Measurements from ENCODE around the gene ALPK3.
A peak's percentile ranks its signal among the peaks of the same experiment; 100 is the strongest.

Gene ALPK3

DNA sequence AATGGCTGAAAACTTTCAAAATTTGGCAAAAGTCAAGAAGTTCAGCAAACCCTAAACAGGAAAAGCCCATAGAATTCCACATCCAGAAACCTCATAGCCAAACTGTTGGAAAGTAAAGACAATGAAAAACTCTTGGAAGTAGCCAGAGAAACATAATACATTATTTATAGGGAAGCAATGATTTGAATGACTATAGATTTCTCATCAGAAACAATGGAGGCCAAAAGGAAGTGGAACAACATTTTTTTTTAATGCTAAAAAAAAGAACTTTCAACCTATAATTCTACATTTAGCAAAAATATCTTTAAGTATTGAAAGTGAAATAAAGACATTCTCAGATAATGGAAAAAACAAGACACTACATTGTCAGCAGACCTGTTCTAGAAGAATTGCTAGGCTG is 30.2 kb downstream of the ALPK3 start:
- DNase-seq, result no peak

DNA sequence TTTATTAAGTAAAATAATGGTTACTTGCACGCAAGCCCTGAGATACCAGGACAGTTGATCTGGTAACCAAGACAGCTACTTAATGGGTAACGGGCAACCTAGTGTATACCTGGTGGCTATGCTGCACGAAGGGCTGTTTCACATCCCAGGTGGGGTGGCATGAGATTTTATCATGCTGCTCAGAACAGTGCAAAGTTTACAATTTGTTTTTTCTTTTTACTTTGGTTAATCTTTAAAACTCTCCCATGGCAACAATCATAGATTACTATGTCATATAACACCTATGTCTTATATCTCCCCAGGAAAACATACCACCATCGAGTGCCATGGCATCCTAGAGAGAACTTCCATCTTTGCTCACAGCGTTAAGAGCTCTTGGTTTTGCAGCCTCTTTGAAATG is 35.1 kb downstream of the ALPK3 start:
- DNase-seq, result no peak

DNA sequence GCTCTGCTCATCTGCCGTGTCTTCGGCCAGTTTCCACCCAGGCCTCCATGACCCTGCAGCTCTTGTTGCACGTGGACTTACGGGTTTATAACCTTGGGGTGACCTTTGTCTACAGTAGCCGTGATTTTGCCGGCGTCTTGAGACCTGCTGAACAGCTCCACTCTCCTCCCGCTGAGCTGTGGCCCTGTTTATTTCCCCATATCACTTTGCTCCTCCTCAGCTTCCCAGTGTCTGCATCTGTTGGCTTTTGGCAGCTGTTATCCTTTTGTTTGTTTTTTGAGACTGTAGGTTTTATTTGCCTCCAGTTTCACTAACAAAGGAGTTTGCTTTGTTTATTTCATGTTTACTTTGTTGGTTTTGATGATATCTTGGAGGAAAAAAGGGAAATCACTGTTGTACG is 38.0 kb downstream of the ALPK3 start:
- DNase-seq, result peak in 1 of 3 experiments; percentile 29

DNA sequence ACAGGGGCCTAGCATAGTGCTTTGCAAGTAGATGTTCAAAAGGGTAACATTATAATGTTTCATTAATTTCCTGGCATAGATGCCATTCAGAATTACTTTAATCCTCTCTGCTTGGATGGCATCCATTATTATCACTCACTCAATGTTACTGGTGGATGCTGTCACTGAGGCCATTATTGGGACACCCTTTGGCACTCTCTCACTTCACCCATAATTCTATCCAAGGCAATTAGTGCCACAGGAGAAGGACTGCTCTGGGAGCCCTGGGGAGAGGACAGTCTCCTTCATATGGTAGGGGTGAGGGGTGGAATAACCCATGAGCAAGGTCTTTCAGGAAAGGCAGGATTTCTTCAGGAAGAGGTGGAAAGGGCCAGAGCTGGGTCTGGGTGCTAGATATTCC is 38.6 kb downstream of the ALPK3 start:
- DNase-seq, result no peak

DNA sequence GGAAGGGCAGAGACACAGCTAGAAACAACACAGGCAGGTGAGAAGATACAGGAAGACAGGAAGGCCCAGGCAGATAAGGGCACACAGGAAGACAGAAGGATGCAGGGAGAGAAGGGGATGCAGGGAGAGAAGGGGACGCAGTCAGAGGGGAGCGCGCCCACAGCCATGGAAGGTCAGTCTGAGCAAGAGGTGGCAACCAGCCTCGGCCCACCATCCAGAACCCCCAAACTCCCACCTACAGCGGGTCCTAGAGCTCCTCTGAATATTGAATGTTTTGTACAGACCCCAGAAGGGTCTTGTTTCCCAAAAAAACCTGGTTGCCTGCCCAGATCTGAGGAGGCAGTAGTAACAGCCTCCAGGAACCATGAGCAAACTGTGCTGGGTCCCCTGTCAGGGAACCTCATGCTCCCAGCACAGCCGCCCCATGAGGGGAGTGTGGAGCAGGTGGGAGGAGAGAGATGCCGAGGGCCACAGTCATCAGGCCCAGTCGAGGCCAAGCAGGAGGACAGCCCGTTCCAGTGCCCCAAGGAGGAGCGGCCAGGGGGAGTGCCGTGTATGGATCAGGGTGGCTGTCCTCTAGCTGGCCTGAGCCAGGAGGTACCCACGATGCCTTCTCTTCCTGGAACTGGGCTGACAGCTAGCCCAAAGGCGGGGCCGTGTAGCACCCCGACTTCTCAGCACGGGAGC is 39.7 kb downstream of the ALPK3 start:
- DNase-seq, result no peak

DNA sequence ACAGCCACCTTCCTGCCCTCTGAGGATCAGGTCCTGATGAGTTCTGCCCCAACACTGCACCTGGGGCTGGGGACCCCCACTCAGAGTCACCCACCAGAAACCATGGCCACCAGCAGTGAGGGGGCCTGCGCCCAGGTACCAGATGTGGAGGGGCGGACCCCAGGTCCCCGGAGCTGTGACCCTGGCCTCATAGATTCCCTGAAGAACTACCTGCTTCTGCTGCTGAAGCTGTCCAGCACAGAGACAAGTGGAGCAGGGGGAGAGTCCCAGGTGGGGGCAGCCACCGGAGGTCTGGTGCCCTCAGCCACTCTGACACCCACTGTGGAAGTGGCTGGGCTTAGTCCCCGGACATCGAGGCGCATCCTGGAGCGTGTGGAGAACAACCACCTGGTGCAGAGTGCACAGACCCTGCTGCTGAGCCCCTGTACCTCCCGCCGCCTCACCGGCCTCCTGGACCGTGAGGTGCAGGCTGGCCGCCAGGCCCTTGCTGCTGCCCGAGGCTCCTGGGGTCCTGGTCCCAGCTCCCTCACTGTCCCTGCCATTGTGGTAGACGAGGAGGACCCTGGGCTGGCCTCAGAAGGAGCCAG is 40.4 kb downstream of the ALPK3 start:
- DNase-seq, result no peak

DNA sequence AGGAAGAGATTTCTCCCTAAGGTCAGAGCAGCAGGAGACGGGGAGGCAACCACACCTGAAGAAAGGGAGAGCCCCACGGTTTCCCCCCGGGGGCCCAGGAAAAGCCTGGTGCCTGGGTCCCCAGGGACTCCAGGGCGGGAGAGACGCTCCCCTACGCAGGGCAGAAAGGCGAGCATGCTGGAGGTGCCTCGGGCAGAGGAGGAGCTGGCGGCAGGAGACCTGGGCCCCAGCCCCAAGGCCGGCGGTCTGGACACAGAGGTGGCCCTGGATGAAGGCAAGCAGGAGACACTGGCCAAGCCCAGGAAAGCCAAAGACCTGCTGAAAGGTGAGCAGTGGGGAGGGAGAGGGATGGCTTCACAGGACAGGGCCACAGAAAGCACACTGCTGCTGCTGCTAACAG is 41.1 kb downstream of the ALPK3 start:
- no peak for DNase-seq

DNA sequence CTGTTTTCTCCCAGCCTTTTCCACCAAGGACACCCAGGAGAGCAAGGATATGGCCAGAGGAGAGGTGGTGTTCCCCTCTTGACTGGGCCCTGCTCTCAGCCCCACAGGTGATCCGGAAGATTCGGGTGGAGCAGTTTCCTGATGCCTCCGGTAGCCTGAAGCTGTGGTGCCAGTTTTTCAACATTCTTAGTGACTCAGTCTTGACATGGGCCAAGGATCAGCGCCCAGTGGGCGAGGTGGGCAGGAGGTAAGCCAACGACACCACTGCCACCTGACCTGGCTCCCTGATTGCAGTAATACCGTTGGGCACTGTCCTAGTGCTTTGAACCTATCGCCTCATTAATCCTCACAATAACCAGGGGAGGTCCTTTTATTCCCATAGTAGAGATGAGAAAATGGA is 42.0 kb downstream of the ALPK3 start:
- DNase-seq, result no peak

DNA sequence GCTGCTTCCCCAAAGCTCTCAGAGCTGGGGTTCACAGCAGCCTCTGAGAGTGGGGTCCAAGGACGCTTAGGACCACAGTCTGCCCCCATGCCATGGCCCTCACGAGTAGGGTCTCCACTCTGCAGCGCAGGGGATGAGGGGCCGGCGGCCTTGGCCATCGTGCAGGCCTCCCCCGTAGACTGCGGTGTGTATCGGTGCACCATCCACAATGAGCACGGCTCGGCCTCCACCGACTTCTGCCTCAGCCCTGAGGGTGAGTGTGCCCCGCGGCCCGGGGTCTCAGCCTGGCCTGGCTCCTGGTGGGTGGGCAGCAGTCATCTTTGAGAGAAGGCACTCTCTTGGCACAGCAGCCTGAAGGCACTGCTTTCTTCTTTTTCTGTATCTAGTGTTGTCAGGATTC is 42.5 kb downstream of the ALPK3 start:
- no peak for DNase-seq

DNA sequence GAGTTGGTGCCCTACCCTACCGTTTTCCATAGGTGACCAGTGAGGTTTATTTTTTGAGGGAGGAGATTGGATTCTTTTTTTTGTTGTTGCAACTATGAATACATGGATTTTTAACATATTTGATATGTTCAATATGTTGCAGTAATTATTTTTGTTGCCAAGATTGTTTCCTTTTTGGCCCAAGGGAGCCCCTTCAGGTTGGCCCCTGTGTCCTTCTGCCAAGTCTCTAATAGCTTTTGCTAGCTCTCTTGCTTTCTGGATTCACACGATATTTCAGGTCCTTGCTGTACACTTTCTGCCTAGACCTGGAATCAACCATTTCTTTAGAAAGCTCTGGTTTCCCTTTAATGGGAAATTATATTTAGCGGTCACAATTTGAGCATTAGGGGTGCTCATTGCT is 44.6 kb downstream of the ALPK3 start:
- no peak for DNase-seq

DNA sequence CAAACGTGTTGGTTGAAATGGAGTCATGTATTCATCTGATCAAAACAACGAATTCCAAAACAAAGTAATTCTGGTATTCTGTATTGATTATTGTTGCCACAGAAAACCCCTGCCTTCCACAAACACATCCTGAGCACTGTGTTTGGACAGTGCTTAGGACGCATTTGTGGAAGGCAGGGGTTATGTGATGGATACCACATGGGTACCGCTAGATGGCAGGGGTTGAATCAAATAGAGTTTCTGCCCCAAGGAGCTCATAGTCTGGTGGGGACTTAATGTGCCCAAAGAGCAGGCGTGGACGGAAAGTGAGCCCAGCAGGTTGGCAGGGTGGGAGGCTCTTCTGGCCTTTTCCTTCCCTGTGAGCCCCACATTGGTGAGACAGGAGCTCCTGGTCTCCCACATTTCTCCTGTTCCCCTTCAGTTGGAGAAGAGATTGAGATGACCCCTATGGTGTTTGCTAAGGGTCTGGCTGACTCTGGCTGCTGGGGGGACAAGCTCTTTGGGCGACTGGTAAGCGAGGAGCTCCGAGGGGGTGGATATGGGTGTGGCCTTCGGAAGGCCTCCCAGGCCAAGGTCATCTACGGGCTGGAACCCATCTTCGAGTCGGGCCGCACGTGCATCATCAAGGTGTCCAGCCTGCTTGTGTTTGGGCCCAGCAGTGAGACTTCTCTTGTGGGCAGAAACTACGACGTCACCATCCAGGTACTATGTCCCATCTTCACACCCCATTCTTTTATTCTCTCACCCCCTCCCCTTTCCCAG is 45.2 kb downstream of the ALPK3 start:
- no peak for DNase-seq

DNA sequence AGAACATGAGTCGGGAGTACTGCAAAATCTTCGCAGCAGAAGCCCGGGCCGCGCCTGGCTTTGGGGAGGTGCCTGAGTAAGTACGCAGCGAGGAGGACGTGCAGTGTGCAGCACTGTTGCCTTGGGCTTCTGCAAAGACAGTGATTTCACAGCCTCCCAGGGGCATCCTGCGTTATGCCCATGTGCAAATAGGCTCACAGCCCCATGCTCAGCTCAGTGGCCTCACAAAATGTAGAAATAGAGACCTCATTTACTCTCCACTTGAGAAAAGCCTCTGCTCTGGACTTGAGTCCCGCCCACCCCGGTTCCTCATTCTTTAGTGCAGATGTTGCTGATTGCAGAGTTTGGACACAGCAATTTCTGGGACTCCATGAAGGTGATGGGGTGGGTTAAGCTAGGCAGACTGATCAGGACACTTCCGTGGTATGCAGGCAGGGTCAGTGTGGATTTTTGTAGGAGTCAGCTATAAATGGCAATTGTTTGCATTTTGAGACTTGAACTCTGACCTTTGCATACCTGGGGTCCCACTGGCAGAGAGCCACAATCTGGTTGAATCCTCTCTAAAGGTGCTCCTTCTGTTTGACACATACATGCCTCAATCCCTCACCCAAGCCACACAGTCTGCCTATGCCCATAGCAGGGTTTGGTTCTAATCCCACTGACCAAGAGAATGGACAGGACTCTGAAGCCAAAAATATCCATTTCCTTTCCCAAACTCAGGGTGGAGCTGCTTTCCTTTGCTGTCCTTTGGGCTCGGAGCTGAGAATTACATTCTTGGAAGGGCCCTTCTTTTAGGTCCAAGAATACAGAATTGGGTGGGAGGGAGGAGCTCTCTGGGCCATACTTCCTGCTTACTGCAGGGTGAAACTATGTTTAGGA is 46.6 kb downstream of the ALPK3 start:
- no peak for DNase-seq

DNA sequence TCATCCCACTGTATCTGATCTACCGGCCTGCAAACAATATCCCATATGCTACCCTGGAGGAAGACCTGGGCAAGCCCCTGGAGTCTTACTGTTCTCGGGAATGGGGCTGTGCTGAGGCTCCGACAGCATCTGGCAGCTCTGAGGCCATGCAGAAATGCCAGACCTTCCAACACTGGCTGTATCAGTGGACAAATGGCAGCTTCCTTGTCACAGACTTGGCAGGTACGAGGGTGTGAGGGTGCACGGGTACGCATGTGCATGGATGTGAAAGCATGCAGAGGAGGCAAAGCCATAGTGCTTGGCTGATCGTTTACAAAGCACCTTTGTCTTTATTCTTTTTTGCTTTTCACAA is 47.3 kb downstream of the ALPK3 start:
- DNase-seq, result no peak

DNA sequence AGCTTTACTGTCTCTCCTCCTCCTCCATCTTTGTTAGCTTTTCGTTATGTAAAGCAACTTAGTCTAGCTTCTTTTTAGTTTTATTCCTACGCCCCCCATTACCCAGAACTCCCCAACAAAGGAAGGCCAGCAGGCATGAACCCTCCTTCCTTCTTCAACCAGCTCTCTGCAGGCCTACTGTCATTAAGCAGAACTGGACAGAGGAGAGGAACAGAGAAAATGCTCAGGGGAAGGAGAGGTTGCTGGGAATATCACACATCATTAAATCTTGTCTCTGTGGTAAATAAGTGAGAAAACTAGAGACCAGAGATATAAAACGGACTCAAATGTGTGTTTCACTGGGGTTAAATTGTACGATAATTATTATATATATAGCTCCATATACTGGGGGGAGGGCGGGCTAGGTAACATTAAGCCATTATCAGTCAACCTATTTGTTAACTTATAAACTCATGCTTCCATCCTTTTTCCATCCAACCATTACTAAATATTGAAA is 48.0 kb downstream of the ALPK3 start:
- DNase-seq, result no peak

DNA sequence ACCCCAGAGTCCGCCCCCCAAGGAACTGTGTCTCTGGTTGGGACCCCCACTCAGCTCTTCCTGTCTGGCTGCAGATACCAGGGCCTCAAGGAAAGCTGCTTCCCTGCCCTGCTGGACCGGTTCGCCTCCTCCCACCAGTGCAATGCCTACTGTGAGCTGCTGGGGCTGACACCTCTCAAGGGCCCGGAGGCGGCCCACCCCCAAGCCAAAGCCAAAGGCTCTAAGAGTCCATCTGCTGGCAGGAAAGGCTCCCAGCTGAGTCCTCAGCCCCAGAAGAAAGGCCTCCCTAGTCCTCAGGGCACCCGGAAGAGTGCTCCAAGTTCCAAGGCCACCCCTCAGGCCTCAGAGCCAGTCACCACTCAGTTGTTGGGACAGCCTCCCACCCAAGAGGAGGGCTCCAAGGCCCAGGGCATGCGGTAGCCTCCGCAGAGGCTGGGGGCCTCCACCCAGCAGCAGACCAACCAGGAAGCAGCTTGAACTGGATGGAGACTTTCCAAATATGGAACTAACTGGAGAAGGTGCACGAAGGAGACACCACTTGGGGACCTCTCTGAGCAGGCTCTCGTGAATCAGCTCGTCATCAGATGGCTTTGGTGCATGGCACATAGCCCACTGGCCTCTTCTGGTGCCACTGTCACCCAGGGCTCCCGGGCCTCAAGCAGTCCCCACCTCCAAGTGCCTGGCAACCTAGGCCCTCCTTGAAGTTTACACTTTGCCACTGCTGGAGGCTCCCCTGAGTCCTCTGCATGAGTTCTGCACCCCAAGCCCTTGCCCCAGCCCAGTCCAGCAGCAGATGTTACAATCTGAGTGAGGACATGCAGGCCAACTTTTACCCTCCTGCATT is 51.1 kb downstream of the ALPK3 start:
- no peak for DNase-seq

DNA sequence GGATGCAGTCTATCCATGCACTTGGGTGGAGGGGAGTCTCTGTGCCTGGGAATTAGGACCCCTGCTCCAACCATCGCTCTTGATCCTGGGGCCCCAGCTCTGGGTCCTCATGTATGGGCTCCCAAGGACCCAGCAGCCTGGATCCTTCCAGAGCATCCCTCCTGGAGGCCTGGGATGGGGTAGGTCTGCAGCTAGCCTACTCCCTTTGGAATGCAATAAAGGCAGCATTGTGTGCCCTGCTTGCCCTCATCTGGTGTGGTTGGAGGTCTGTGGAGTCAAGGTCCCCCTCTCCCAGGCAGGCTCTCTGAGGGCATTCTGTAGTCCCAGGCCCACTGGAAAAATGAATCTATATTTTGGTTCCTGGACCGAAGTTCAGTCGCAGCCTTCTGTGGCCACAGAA is 52.4 kb downstream of the ALPK3 start:
- DNase-seq, result no peak

DNA sequence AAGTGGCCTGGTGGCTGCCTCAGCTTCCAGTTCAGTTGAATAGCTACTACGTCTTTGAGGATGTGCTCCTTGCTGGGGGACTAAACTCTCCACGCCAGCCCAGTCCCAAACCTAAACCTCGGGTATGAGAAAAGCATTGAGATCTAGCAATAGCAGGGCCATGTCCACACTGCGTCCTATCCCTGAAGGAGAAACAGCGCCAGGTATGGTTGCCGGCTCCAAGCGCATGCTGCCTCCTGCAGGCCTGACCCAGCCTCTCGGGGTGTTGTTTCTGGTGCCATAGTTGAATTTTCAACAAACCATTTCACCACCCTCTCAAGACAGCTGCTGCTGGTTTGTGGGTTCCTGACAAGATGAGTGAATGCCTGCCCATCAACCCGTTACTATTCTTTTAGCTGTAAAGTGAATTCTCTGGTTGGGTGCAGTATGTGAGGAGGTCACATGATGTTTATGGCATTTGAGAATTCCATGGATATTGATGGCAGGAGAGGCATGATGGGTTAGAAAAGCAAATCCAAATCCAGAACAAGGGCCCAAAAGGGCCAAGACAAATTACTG is 54.4 kb downstream of the ALPK3 start:
- no peak for DNase-seq

DNA sequence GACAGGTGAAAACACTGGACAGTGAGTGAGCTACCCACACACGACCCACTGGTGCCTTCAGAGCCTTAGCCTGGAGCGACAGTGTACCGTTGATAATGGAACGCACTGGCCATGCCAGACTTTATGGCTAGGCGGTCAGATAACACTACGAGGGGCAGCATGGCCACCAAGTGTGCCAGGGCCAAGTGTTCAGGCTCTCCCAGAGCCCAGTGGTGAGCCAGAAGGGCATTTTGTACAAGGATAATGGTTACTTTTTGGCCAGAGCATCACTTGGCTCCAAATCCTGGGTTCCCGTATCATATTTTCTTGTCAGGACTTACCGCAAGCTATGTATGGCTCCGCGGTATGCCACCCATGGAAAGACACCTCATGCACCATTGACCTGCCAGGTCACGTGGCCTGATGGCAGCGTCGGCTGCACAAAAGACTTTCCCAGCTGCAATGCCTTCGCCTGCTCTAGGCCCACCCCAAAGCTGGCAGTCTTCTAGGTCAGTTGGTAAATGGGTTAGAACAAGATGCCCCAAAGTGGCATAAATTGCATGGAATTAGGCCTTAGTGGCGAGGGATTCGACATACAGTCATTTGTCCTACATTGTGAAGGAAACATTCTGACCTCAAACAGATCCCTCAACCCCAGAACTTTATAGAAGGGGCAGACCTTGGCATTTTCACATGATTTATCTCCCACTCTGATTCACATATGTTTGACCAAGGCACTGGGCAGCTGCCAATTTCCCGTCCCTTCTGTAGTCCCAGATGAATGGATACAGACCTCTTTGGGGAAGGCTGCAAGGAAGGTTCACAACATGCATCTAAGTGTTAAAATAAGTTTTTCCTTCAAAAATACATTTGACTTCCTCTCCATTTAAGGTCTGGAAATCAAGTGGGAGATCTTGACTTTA is 55.1 kb downstream of the ALPK3 start:
- no peak for DNase-seq

DNA sequence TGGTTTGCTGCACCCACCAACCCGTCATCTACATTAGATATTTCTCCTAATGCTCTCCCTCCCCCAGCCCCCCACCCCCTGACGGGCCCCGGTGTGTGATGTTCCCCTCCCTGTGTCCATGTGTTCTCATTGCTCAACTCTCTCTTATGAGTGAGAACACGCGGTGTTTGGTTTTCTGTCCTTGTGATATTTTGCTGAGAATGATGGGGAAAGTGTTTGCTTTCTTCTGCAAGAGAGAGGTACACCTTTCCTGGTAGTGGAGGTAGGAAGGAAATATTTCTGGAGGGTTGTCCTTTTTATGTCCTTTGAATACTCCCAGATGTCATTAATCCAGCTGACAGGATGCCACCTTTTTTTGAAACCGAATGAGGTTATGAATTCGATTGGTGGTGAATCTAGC is 56.8 kb downstream of the ALPK3 start:
- no peak for DNase-seq

DNA sequence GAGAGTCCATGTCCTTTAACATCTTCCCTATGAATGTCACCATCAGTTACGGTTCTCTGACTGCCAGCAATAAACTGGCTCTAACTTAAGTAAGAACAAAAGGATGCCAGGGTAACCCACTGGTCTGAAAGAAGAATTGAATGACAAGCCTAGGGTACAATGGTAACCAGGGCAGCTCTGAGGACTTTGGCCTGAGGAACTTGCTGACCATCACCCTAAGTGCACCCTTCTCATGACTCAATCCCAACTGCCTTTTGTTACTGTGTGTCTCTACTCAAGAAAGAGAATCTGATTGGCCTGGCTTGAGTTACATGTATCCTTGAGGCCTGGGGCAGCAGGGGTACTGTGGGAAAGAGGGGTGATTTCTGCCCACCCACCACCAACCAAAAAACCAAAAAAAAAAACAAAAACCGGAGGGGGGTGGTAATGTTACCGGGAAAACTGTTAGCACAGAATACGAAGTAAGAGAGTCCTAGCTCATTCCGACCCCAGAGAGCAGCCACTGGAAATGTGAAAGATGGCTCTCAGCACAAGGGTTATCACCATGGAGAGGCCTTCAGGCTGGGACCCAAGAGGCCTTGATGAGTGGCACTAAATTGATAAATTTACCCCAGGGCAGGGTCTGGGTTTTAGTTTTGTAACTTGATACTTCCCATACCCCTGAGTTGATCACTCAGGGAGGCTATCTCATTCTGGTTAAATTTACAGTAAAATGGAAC is 58.0 kb downstream of the ALPK3 start:
- peak in 1 of 3 experiments; percentile 13 for DNase-seq

Data from NCI-H1417 (cell line).